ENCODE results near the gene BRI3.

Gene BRI3

GRCh38 chr7:98285157-98286092 is 3.9 kb downstream of the BRI3 start:
- peaks cover 75% of the 10 kb centered on the region for H4K20me1 ChIP-seq (ENCODE audit: insufficient read depth, low read length)
- ATAC-seq (ENCODE audit: insufficient read depth, low read depth) (no peak), DNase-seq (no peak)
- H3K9ac ChIP-seq (ENCODE audit: low read depth, low read length): no peak overlapping the region; the same call in 1 of the 2 replicates
- H3K27me3 ChIP-seq (ENCODE audit: insufficient read depth, low read length, poor library complexity): no peaks in the 10 kb centered on the region
- H3K27ac ChIP-seq (ENCODE audit: low read length): no peak overlapping the region
- no peak overlapping the region for H3K4me3 ChIP-seq (ENCODE audit: low read depth in 1 of 2, low read length in 2 of 2)
- H3K4me2 ChIP-seq (ENCODE audit: insufficient read depth, low read length): peak overlapping the region; percentile 30; the same call in 1 of the 2 replicates
- peaks cover 57% of the 10 kb centered on the region for H3K36me3 ChIP-seq (ENCODE audit: insufficient read depth, low read length)
- H3K79me2 ChIP-seq (ENCODE audit: insufficient read depth, low read length): peaks cover 80% of the 10 kb centered on the region
- H3K9me3 ChIP-seq (ENCODE audit: insufficient read depth, low read length, severe bottlenecking): no peaks in the 10 kb centered on the region
- peaks cover 41% of the 10 kb centered on the region for H3K4me1 ChIP-seq (ENCODE audit: insufficient read depth, low read length)
- TF ChIP-seq, protein P1, sequence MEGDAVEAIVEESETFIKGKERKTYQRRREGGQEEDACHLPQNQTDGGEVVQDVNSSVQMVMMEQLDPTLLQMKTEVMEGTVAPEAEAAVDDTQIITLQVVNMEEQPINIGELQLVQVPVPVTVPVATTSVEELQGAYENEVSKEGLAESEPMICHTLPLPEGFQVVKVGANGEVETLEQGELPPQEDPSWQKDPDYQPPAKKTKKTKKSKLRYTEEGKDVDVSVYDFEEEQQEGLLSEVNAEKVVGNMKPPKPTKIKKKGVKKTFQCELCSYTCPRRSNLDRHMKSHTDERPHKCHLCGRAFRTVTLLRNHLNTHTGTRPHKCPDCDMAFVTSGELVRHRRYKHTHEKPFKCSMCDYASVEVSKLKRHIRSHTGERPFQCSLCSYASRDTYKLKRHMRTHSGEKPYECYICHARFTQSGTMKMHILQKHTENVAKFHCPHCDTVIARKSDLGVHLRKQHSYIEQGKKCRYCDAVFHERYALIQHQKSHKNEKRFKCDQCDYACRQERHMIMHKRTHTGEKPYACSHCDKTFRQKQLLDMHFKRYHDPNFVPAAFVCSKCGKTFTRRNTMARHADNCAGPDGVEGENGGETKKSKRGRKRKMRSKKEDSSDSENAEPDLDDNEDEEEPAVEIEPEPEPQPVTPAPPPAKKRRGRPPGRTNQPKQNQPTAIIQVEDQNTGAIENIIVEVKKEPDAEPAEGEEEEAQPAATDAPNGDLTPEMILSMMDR (IDR thresholded peaks at IDR 0.05; ENCODE audit: borderline replicate concordance, extremely low read depth, low read length, poor library complexity, severe bottlenecking): no peak
- no peak for TF ChIP-seq EZH2 (IDR thresholded peaks at IDR 0.05; ENCODE audit: borderline replicate concordance, low read depth, low read length, severe bottlenecking)
- H2AFZ ChIP-seq (ENCODE audit: low read depth, low read length): no peak overlapping the region

DNA sequence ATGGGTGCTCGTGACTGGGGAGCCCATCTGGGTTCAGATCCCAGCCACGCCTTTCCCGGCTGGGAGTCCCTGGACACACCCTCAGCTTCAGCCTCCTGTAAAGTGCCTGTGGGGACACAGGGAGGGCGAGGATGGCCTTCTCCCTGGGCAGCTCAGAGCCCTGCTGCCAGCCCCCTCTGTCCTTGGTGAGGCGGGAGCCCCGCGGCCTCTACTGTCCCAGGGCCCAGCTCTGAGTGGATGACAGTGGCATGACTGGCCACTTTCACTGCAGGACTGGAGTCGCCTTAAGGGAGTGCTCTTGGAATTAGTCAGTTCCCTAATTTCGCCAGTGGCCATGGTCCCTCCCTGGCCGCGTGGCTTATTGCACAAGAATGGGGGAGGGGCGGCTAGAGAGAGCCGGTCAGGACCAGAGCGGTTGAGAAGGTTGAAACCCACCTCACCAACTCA is 4.6 kb downstream of the BRI3 start:
- no peak for DNase-seq
- TF ChIP-seq EZH2 (IDR thresholded peaks at IDR 0.05; ENCODE audit: borderline replicate concordance, low read depth, low read length, severe bottlenecking): no peak
- TF ChIP-seq, protein P1 (IDR thresholded peaks at IDR 0.05; ENCODE audit: borderline replicate concordance, extremely low read depth, low read length, poor library complexity, severe bottlenecking): no peak
- Histone ChIP-seq H3K9ac (ENCODE audit: low read depth, low read length) (no peak overlapping the region), H3K4me1 (ENCODE audit: insufficient read depth, low read length) (peaks cover 35% of the 10 kb centered on the region), H3K36me3 (ENCODE audit: insufficient read depth, low read length) (peaks cover 63% of the 10 kb centered on the region), H3K4me2 (ENCODE audit: insufficient read depth, low read length) (0 out of 2 replicates have a peak overlapping the region, but pooled peaks have one; percentile 7), H3K27ac (ENCODE audit: low read length) (no peak overlapping the region), H3K79me2 (ENCODE audit: insufficient read depth, low read length) (peaks cover 85% of the 10 kb centered on the region), H3K9me3 (ENCODE audit: insufficient read depth, low read length, severe bottlenecking) (no peaks in the 10 kb centered on the region), H3K4me3 (ENCODE audit: low read depth in 1 of 2, low read length in 2 of 2) (no peak overlapping the region), H3K27me3 (ENCODE audit: insufficient read depth, low read length, poor library complexity) (no peaks in the 10 kb centered on the region), H4K20me1 (ENCODE audit: insufficient read depth, low read length) (peaks cover 79% of the 10 kb centered on the region), H2AFZ (ENCODE audit: low read depth, low read length) (no peak overlapping the region)
- no peak for ATAC-seq (ENCODE audit: insufficient read depth, low read depth)

DNA sequence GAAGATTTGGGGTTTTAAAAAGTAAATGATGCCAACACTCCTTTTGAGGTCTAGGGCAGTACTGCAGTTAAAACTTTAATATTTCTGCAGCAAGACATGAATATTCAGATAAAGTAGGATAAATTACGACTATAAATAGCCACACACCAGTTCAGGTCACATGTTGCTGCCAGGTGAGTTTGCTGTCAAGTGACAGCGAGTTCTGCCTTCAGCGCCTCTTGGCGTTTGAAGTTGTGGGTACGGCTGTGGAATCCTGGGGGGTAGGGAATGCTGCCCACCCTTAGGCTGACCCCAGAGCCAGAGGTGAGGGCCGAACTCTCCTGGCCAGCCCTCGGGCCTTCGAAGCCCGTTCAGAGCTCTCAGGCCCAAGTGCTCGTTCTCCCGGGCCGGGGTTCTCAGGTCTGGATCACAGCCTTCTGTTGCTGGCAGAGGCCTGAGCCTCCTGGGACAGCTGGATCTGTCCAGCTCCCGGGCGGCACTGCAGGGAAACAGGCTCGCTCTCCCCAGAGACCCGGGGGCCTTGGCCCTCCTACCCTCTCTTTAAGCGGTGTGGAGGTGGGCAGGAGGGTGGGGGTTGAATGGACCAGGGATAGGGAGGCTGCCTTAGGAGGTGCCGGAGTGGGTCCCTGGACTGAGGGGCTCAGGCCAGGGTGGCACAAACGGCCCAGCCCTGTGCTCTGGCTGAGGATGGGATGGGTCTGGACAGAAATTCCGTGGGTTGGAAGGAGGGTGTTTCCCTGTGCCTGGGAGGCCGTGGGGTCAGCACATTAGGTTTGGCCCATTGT is 5.4 kb downstream of the BRI3 start:
- H3K27ac ChIP-seq (ENCODE audit: low read length): no peak overlapping the region
- no peak for TF ChIP-seq EZH2 (IDR thresholded peaks at IDR 0.05; ENCODE audit: borderline replicate concordance, low read depth, low read length, severe bottlenecking)
- TF ChIP-seq, protein P1 (IDR thresholded peaks at IDR 0.05; ENCODE audit: borderline replicate concordance, extremely low read depth, low read length, poor library complexity, severe bottlenecking): no peak
- no peak for ATAC-seq (ENCODE audit: insufficient read depth, low read depth)

More for the DNA sequence above, 5.4 kb downstream of the BRI3 start:
- Histone ChIP-seq H3K4me1 (ENCODE audit: insufficient read depth, low read length) (peaks cover 35% of the 10 kb centered on the region), H3K36me3 (ENCODE audit: insufficient read depth, low read length) (peaks cover 70% of the 10 kb centered on the region), H3K79me2 (ENCODE audit: insufficient read depth, low read length) (peaks cover 83% of the 10 kb centered on the region), H3K4me3 (ENCODE audit: low read depth in 1 of 2, low read length in 2 of 2) (no peak overlapping the region), H3K9me3 (ENCODE audit: insufficient read depth, low read length, severe bottlenecking) (no peaks in the 10 kb centered on the region), H3K4me2 (ENCODE audit: insufficient read depth, low read length) (no peak overlapping the region), H4K20me1 (ENCODE audit: insufficient read depth, low read length) (peaks cover 84% of the 10 kb centered on the region), H2AFZ (ENCODE audit: low read depth, low read length) (no peak overlapping the region), H3K9ac (ENCODE audit: low read depth, low read length) (no peak overlapping the region), H3K27me3 (ENCODE audit: insufficient read depth, low read length, poor library complexity) (no peaks in the 10 kb centered on the region)
- DNase-seq: no peak
